Kidney (tissue), 14 donors: ENCODE data around the gene MED9. TPM values are rescaled to one million over a fixed set of nuclear protein-coding genes. Genes with fewer than 3 reads are reported as not detected.
A peak's percentile ranks its signal among the peaks of the same experiment; 100 is the strongest.

Source experiments
- DNase-seq, 5 donors: peaks; one replicate each; pipeline ENCODE4 v3.0.0-alpha.2; 2013 to 2020
- FAIRE-seq: peaks from 2 replicates; lab custom pipeline; 2012; peaks lifted over from hg19 to GRCh38; lab: Jason Lieb, UNC
- H3K27ac ChIP-seq, 2 donors: one replicate each; pipeline ENCODE4 v1.7.0; 2013; ENCODE audit warnings: low read depth in 2 of 2, low read length in 2 of 2, inconsistent platforms in 1 of 2
- H3K27me3 ChIP-seq: one replicate; pipeline ENCODE4 v1.7.1; 2013; ENCODE audit warnings: low read length, inconsistent platforms; ENCODE audit not compliant: control insufficient read depth, insufficient read depth
- H3K36me3 ChIP-seq, 3 donors: one replicate each; pipeline versions ENCODE4 v1.7.0 to v1.7.1; 2013; ENCODE audit warnings: low read length in 3 of 3, control low read depth in 1 of 3, inconsistent platforms in 1 of 3; ENCODE audit not compliant: insufficient read depth in 3 of 3, control insufficient read depth in 2 of 3
- H3K4me1 ChIP-seq, 3 donors: one replicate each; pipeline versions ENCODE4 v1.7.0 to v1.7.1; 2013; ENCODE audit warnings: low read length in 3 of 3, inconsistent platforms in 1 of 3, low read depth in 1 of 3; ENCODE audit not compliant: control insufficient read depth in 2 of 3, insufficient read depth in 2 of 3
- H3K4me3 ChIP-seq, 3 donors: one replicate each; pipeline versions ENCODE4 v1.7.0 to v1.8.1; 2013; ENCODE audit warnings: low read length in 3 of 3, control low read depth in 1 of 3, inconsistent platforms in 1 of 3
- H3K9ac ChIP-seq, 3 donors: one replicate each; pipeline versions ENCODE4 v1.7.0 to v1.7.1; 2013; ENCODE audit warnings: low read length in 3 of 3, control low read depth in 1 of 3, inconsistent platforms in 1 of 3
- H3K9me3 ChIP-seq, 3 donors: one replicate each; pipeline versions ENCODE4 v1.7.0 to v1.7.1; 2013; ENCODE audit warnings: low read length in 3 of 3, control low read depth in 1 of 3, inconsistent platforms in 1 of 3; ENCODE audit not compliant: control insufficient read depth in 2 of 3, insufficient read depth in 1 of 3
- CTCF ChIP-seq: IDR thresholded peaks from 3 replicates; pipeline ENCODE4 v1.5.1; 2012; ENCODE audit warnings: mild to moderate bottlenecking, moderate library complexity, borderline replicate concordance; ENCODE audit not compliant: insufficient read depth; ENCODE audit errors: extremely low read depth
- intact Hi-C: fragments of 100-400 bp; cut with DNase I; formaldehyde crosslinking; loops from one replicate; pipeline ENCODE4 v1.11.1; 2022
- polyA plus RNA-seq: library from polyadenylated mRNA; stranded (reverse); fragments of 350-450 nt; fragmentation: Illumina TruSeq; extraction: RNeasy Lipid Tissue Mini Kit (QIAGEN cat#74804); gene quantifications from one replicate; pipeline ENCODE4 v1.2.3, GENCODE V29; 2014; ENCODE audit warnings: low read depth, low replicate concordance; ENCODE audit not compliant: insufficient read depth
- total RNA-seq: library from RNA; stranded (reverse); fragmentation: NEBNext Ultra II Directional; extraction: Animal tissue kit (Norgen Biotek cat#: 25700); gene quantifications from one replicate; pipeline ENCODE4 v1.2.1, GENCODE V29; 2021
- donor health status: control.
- donor health status: control.
- donor health status: control.
- donor health status: control.
- donor health status: control.
- donor health status: DM: yes; HTN: yes; CAD: no.
- donor health status: Normal renal cell carcinoma (clear cell type).

Gene MED9
- total and polyA plus RNA-seq, 2 donors from 2014 or later: 20.8 to 24.5 TPM

DNA sequence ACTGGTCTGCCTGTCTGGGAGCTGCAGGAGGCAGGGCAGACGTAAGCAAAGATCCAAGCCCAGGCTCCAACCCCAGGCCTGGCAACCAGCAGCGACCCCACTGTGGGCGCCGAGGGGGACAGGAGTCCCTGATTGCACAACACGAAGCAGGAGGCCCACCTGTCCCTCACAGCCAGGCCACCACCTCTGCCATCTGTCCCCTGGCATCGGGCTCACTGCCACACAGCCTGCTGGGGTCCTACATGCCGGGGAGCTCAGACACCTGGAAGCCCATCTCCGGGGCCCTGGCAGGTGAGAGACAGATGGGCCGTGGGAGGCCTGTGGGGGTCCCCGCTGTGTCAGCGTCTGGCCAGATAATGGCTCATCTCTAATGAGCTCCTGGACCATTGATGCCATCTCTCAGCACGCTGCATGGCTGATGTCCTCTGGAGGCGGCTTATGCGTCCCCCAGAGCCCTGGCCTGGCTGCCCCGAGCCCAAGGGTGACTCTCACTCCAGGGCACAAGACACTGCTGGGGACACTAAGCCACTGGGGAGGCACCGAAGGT lies 30.7 kb downstream of the MED9 start:
- Histone ChIP-seq H3K4me1 (no peaks in the 10 kb centered on the region), H3K9me3 (no peaks in the 10 kb centered on the region), H3K4me3 (no peak overlapping the region), H3K36me3 (no peaks in the 10 kb centered on the region), H3K27me3 (no peaks in the 10 kb centered on the region), H3K27ac (no peak overlapping the region), H3K9ac (no peak overlapping the region)
- DNase-seq (peak in 1 of 5 donors; percentile 63), FAIRE-seq (no peak)
- intact Hi-C loops: no loop called here
- no peak for TF ChIP-seq CTCF

DNA sequence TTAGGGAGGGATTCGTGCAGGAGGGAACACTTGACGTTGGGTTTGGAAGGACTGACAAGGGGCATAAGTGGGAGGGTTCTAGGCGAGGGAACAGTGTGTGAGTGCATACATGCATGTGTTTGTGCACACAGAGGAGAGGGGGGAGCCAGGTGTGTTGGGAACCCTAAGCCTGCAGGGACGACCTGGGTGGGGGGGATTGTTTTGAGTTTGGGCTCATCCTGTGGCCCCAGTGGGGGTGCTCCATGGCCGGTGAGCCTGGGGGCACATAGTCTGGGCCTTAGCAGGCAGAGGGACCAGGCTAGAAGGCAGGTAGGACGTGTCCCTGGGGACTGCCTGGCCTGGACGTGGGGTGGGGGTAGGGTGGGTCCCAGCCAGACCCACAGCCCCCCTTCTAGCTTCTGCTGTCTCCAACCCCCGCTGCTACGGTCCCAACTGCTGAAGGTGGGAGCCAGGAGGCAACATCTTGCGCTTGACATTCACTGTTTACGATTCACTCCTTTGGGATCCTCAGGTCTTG lies 31.3 kb downstream of the MED9 start:
- H3K27me3 ChIP-seq: no peaks in the 10 kb centered on the region
- DNase-seq: peak in 1 of 5 donors; percentile 58

DNA sequence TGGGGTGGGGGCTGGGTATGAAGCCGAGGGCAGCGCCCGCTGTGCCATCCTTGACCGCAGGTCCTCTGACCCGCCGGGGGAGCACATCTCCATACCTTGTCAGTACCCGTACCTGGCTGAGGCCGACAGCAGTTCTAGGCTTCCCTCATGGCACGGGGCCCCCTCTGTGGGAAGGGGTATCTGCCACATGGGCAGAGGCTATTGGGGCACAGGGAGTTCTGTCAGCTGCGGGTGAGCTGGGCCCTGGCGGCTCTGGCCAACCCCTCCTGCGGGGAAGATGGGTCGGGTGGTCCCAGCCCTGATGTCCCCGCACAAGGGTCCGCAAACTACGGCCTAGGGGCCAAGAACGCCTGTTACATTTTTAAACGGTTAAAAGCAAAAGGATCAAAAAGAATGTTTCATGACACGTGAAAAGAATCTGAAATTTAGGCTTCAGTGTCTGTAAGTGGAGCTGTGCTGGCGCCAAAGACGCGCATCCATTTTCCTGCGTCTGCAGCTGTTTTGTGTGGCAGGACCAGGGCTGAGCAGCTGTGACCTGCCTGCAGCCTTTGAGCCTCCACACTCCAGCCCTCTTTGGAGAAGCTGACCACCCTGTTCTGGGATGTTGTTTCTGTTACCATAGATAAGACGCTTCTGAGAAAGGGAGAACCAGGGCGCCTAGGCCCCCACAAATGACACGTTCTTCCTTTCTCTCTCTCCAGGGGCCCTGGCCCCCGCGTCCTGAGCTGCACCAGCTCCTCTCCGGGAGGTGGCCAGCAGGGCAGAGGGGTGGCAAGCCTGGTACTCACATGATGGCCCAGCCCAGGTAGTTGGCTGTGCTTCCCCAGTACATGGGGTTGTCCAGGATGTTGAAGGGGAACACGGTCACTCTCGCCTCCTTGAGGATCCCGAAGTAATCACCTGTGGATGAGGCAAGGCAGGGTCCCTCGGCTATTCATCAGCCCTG lies 32.1 kb downstream of the MED9 start:
- peak in 1 of 5 donors; percentile 52 for DNase-seq
- H3K9ac ChIP-seq: no peak overlapping the region
- H3K27me3 ChIP-seq: no peaks in the 10 kb centered on the region
- intact Hi-C loops: no loop called here
- no peak for FAIRE-seq
- no peaks in the 10 kb centered on the region for H3K4me1 ChIP-seq
- no peak overlapping the region for H3K27ac ChIP-seq
- TF ChIP-seq CTCF: no peak
- H3K9me3 ChIP-seq: no peaks in the 10 kb centered on the region
- H3K36me3 ChIP-seq: no peaks in the 10 kb centered on the region
- no peak overlapping the region for H3K4me3 ChIP-seq

More for the DNA sequence above, 31.3 kb downstream of the MED9 start:
- Histone ChIP-seq H3K36me3 (no peaks in the 10 kb centered on the region), H3K9ac (no peak overlapping the region), H3K4me3 (no peak overlapping the region), H3K27ac (no peak overlapping the region), H3K9me3 (no peaks in the 10 kb centered on the region), H3K4me1 (no peaks in the 10 kb centered on the region)
- intact Hi-C loops: no loop called here
- no peak for TF ChIP-seq CTCF
- FAIRE-seq: no peak
